CD14-positive monocyte (primary cell): ENCODE results near the gene NAA25. TPM values are rescaled to one million over a fixed set of nuclear protein-coding genes. Genes with fewer than 3 reads are reported as not detected.
"Not testable (repeated sequence)": the region's sequence is repeated elsewhere in the genome, so short reads cannot be mapped to it uniquely, and the experiment has no call there.

Experiments
- DNase-seq, 3 donors: peaks; one replicate each; pipeline ENCODE4 v3.0.0-alpha.2; 2011 to 2022
- H2AFZ ChIP-seq: 2 replicates; pipeline ENCODE4 v1.6.0; 2012; ENCODE audit warnings: mild to moderate bottlenecking, low read depth, low read length, inconsistent platforms; ENCODE audit not compliant: insufficient read depth, poor library complexity, severe bottlenecking
- H3K27ac ChIP-seq, 2 donors: 1 replicate in 1 of 2; 2 replicates in 1 of 2; pipeline ENCODE4 v1.5.1; 2012 to 2013; ENCODE audit warnings: low read length in 2 of 2, control low read depth in 1 of 2, inconsistent platforms in 1 of 2, low read depth in 1 of 2, mild to moderate bottlenecking in 1 of 2
- H3K27me3 ChIP-seq, 2 donors: one replicate each; pipeline versions ENCODE4 v1.6.0 to v1.6.1; 2011 to 2013; ENCODE audit warnings: low read length in 2 of 2; ENCODE audit not compliant: control insufficient read depth in 2 of 2, insufficient read depth in 2 of 2
- H3K36me3 ChIP-seq, 2 donors: replicated peaks in 1 of 2; 1 replicate in 1 of 2; 2 replicates in 1 of 2; pipeline versions ENCODE4 v1.5.1 to v1.6.1; 2012 to 2013; ENCODE audit warnings: low read length in 2 of 2, control low read depth in 1 of 2, inconsistent platforms in 1 of 2, mild to moderate bottlenecking in 1 of 2; ENCODE audit not compliant: insufficient read depth in 2 of 2, control insufficient read depth in 1 of 2
- H3K4me1 ChIP-seq, 2 donors: 1 replicate in 1 of 2; 2 replicates in 1 of 2; pipeline versions ENCODE4 v1.5.1 to v1.6.1; 2012 to 2013; ENCODE audit warnings: low read length in 2 of 2, control low read depth in 1 of 2, inconsistent platforms in 1 of 2, mild to moderate bottlenecking in 1 of 2, moderate library complexity in 1 of 2; ENCODE audit not compliant: insufficient read depth in 2 of 2, control insufficient read depth in 1 of 2
- H3K4me2 ChIP-seq: replicated peaks from 2 replicates; pipeline ENCODE3; 2012; ENCODE audit warnings: low read length, moderate library complexity, mild to moderate bottlenecking; ENCODE audit not compliant: poor library complexity, severe bottlenecking; ENCODE audit errors: extremely low read depth
- H3K4me3 ChIP-seq, 3 experiments: fragments of 200-600 bp in 1 of 3; sonication (generic) in 1 of 3; replicated peaks in 1 of 3; 1 replicate in 2 of 3; 2 replicates in 1 of 3; pipeline ENCODE4 v1.5.1; 2011 to 2013; ENCODE audit warnings: low read length in 3 of 3, mild to moderate bottlenecking in 3 of 3, control low read depth in 2 of 3, low read depth in 2 of 3, inconsistent platforms in 1 of 3, moderate library complexity in 1 of 3
- H3K79me2 ChIP-seq: 2 replicates; pipeline ENCODE4 v1.6.0; 2012; ENCODE audit warnings: mild to moderate bottlenecking, control low read depth, inconsistent platforms, low read length, moderate library complexity; ENCODE audit not compliant: insufficient read depth
- H3K9ac ChIP-seq: 2 replicates; pipeline ENCODE4 v1.6.0; 2017; ENCODE audit warnings: low read length, mild to moderate bottlenecking; ENCODE audit not compliant: insufficient read depth, poor library complexity, severe bottlenecking
- H3K9me3 ChIP-seq, 2 donors: replicated peaks in 1 of 2; 1 replicate in 1 of 2; 2 replicates in 1 of 2; pipeline versions ENCODE4 v1.5.1 to v1.6.1; 2012 to 2013; ENCODE audit warnings: low read length in 2 of 2, control low read depth in 1 of 2; ENCODE audit not compliant: control insufficient read depth in 1 of 2, insufficient read depth in 1 of 2
- H4K20me1 ChIP-seq: 2 replicates; pipeline ENCODE4 v1.6.0; 2012; ENCODE audit warnings: mild to moderate bottlenecking, low read length, control low read depth, moderate library complexity; ENCODE audit not compliant: insufficient read depth
- H3K27ac Mint-ChIP-seq, 7 donors: one replicate each; pipeline ENCODE4 v1.8.0; 2020; ENCODE audit warnings: mild to moderate bottlenecking in 7 of 7, mixed read lengths in 7 of 7, moderate library complexity in 6 of 7, inconsistent platforms in 2 of 7
- H3K27me3 Mint-ChIP-seq, 3 donors: one replicate each; pipeline ENCODE4 v1.8.0; 2021 to 2022; ENCODE audit warnings: low read depth in 3 of 3, mild to moderate bottlenecking in 3 of 3, mixed read lengths in 3 of 3, moderate library complexity in 3 of 3, inconsistent platforms in 1 of 3
- H3K36me3 Mint-ChIP-seq, 2 donors: one replicate each; pipeline ENCODE4 v1.8.0; 2020; ENCODE audit warnings: mixed read lengths in 2 of 2, inconsistent platforms in 1 of 2, mild to moderate bottlenecking in 1 of 2
- H3K4me1 Mint-ChIP-seq: one replicate; pipeline ENCODE4 v1.8.0; 2020; ENCODE audit warnings: mild to moderate bottlenecking, mixed read lengths
- H3K4me3 Mint-ChIP-seq, 2 donors: one replicate each; pipeline ENCODE4 v1.8.0; 2020; ENCODE audit warnings: mild to moderate bottlenecking in 2 of 2, mixed read lengths in 2 of 2, moderate library complexity in 1 of 2
- H3K9me3 Mint-ChIP-seq, 7 donors: one replicate each; pipeline ENCODE4 v1.8.0; 2020 to 2022; ENCODE audit warnings: mixed read lengths in 7 of 7, mild to moderate bottlenecking in 6 of 7, moderate library complexity in 6 of 7, inconsistent platforms in 2 of 7
- WGBS: methylation state at CpG from one replicate; pipeline ENCODE4 v1.1.5; 2013; ENCODE audit warnings: missing lambda C conversion rate; ENCODE audit not compliant: insufficient coverage; 5-methylcytosine and 5-hydroxymethylcytosine counted together
- intact Hi-C, 2 donors: fragments of 100-400 bp; cut with micrococcal nuclease; formaldehyde crosslinking; loops; one replicate each; pipeline versions ENCODE4 v1.15.0 to v1.15.1; 2023
- polyA plus RNA-seq, 3 donors: library from polyadenylated mRNA; depleted of rRNA in 1 of 3; unstranded in 2 of 3; stranded (reverse) in 1 of 3; fragments of 300-500 nt in 2 of 3; fragments of >200 nt in 1 of 3; fragmentation: Illumina TruSeq in 2 of 3; gene quantifications; 1 replicate in 2 of 3; 2 replicates in 1 of 3; pipeline ENCODE4 v1.2.3, GENCODE V29; 2012 to 2021
- TF ChIP-seq, protein P1 (sequence below): fragments of 200-600 bp; IDR thresholded peaks from one replicate; pipeline ENCODE4 v1.8.0; 2022; ENCODE audit warnings: antibody characterized with exemption, mild to moderate bottlenecking

The NAA25 gene
- polyA plus RNA-seq, 3 donors, result 4.3 to 7.9 (median 7.3) TPM

DNA sequence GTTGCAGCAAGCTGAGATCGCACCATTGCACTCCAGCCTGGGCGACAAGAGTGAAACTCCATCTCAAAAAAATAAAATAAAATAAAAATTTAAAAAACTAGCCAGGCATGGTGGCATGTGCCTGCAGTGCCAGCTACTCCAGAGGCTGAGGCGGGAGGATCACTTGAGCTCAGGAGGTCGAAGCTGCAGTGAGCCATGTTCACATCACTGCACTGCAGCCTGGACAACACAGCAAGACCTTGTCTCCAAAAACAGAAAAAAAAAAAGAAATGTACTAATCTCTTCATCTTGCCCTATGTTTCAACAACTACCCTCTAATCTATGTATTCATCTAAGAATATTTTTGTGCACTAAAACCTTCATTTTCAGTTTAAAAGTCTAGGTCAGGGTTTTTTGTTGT lies 6.5 kb downstream of the NAA25 start:
- DNase-seq, result no peak
- no peak overlapping the region for H3K27ac ChIP-seq
- peaks cover 97% of the 10 kb centered on the region for H3K79me2 ChIP-seq
- H3K36me3 ChIP-seq, result peaks cover 22 to 56% of the 10 kb centered on the region in 2 donors
- H3K27me3 ChIP-seq, result no peaks in the 10 kb centered on the region
- Mint-ChIP-seq H3K36me3 (peaks cover 34 to 71% of the 10 kb centered on the region in 2 donors), H3K27ac (no peak overlapping the region), H3K9me3 (no peaks in the 10 kb centered on the region), H3K4me1 (peaks cover 14% of the 10 kb centered on the region), H3K27me3 (peaks cover 0 to 2% (median 0%) of the 10 kb centered on the region in 3 donors), H3K4me3 (no peak overlapping the region)
- intact Hi-C loops, result no loop called here
- peaks cover 9 to 10% of the 10 kb centered on the region in 2 donors for H3K4me1 ChIP-seq
- TF ChIP-seq, protein P1, sequence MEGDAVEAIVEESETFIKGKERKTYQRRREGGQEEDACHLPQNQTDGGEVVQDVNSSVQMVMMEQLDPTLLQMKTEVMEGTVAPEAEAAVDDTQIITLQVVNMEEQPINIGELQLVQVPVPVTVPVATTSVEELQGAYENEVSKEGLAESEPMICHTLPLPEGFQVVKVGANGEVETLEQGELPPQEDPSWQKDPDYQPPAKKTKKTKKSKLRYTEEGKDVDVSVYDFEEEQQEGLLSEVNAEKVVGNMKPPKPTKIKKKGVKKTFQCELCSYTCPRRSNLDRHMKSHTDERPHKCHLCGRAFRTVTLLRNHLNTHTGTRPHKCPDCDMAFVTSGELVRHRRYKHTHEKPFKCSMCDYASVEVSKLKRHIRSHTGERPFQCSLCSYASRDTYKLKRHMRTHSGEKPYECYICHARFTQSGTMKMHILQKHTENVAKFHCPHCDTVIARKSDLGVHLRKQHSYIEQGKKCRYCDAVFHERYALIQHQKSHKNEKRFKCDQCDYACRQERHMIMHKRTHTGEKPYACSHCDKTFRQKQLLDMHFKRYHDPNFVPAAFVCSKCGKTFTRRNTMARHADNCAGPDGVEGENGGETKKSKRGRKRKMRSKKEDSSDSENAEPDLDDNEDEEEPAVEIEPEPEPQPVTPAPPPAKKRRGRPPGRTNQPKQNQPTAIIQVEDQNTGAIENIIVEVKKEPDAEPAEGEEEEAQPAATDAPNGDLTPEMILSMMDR, result no peak
- no peak overlapping the region for H3K9ac ChIP-seq
- peaks cover 90% of the 10 kb centered on the region for H4K20me1 ChIP-seq
- no peaks in the 10 kb centered on the region for H3K9me3 ChIP-seq
- H3K4me2 ChIP-seq, result no peak overlapping the region
- H2AFZ ChIP-seq, result no peak overlapping the region
- no peak overlapping the region for H3K4me3 ChIP-seq
- WGBS, result 100% methylated on average over 2 of the region's 4 CpGs

DNA sequence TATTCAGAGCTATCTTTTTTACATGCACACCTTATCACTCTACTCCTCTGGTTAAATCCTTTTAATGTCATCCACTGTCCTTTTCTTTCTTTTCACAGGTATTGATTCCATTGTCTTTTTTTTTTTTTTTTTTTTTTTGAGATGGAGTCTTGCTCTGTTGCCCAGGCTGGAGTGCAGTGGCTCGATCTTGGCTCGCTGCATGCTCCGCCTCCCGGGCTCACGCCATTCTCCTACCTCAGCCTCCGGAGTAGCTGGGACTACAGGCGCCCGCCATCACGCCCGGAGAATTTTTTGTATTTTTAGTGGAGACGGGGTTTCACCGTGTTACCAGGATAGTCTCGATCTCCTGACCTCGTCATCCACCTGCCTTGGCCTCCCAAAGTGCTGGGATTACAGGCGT lies 8.1 kb downstream of the NAA25 start:
- Mint-ChIP-seq H3K27ac (peak overlapping the region in 1 of 7 donors; percentile 49), H3K4me1 (peaks cover 19% of the 10 kb centered on the region), H3K36me3 (peaks cover 33 to 76% of the 10 kb centered on the region in 2 donors)
- DNase-seq, intact Hi-C loops, H3K27me3 ChIP-seq, H3K9ac ChIP-seq, H3K27ac ChIP-seq, H3K4me3 ChIP-seq, H3K4me3 Mint-ChIP-seq, H3K27me3 Mint-ChIP-seq, H2AFZ ChIP-seq, H3K4me2 ChIP-seq, H3K9me3 ChIP-seq, H3K9me3 Mint-ChIP-seq: not testable (repeated sequence)
- H3K79me2 ChIP-seq, result peaks cover 92% of the 10 kb centered on the region
- peaks cover 13 to 16% of the 10 kb centered on the region in 2 donors for H3K4me1 ChIP-seq
- H4K20me1 ChIP-seq, result peaks cover 90% of the 10 kb centered on the region
- WGBS, result 93% methylated on average over 5 of the region's 15 CpGs
- peaks cover 22 to 54% of the 10 kb centered on the region in 2 donors for H3K36me3 ChIP-seq
